ENCODE results near the gene ARMH3. TPM values are rescaled to one million over a fixed set of nuclear protein-coding genes. Genes with fewer than 3 reads are reported as not detected.
A peak's percentile ranks its signal among the peaks of the same experiment; 100 is the strongest.

The ARMH3 gene
- total RNA-seq, 5 donors from 2014 or later (not counting 1 experiment from before 2014, with no cell fraction given) = 26.4 to 30.0 (median 27.2) TPM

DNA sequence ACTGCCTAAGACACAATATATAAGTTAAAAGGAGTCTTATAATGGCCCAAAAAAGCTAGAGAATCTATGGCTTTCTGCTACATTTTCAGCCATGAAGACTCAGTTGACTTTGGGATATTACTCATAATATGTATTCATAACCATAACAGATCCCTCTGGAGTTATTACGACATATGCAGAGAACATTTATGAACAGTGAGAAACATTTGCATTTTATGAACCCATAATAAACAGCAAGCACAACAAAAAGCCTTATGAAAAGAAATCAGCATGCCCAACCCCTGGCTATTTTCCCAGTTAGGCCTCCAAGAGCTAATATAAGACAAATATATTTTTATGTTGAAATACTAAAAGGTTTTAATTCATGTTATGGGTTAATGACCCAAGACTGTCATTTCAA lies 52.4 kb downstream of the ARMH3 start:
- Mint-ChIP-seq H3K4me1 (peaks cover 11 to 23% (median 15%) of the 10 kb centered on the region in 3 donors), H3K36me3 (peaks cover 46% of the 10 kb centered on the region), H3K9me3 (no peaks in the 10 kb centered on the region), H3K4me3 (no peak overlapping the region), H3K27ac (no peak overlapping the region), H3K27me3 (no peaks in the 10 kb centered on the region)
- DNase-seq (no peak), ATAC-seq (replicated peaks in 1 of 4) (no peak)
- Histone ChIP-seq H3K4me3 (ENCODE audit: control insufficient read depth in 1 of 2, extremely low read depth in 1 of 2, low read length in 1 of 2) (no peak overlapping the region), H3K27ac (ENCODE audit: low read length) (no peak overlapping the region), H3K9me3 (no peaks in the 10 kb centered on the region), H3K4me1 (ENCODE audit: control insufficient read depth in 1 of 2, extremely low read depth in 1 of 2, insufficient read depth in 2 of 2, low read length in 2 of 2) (no peaks in the 10 kb centered on the region), H3K27me3 (replicated peaks in 1 of 2; ENCODE audit: control insufficient read depth in 2 of 2, extremely low read depth in 1 of 2, insufficient read depth in 2 of 2, low read length in 1 of 2) (no peaks in the 10 kb centered on the region), H3K36me3 (ENCODE audit: control insufficient read depth in 2 of 2, extremely low read depth in 1 of 2, insufficient read depth in 1 of 2, low read length in 1 of 2) (peaks cover 3 to 50% of the 10 kb centered on the region in 2 donors)
- no CpG with 5 or more reads among the region's 1 CpG for WGBS (ENCODE audit: insufficient coverage)
- POLR2A ChIA-PET = no interaction called here
- CTCF ChIA-PET = no interaction called here

DNA sequence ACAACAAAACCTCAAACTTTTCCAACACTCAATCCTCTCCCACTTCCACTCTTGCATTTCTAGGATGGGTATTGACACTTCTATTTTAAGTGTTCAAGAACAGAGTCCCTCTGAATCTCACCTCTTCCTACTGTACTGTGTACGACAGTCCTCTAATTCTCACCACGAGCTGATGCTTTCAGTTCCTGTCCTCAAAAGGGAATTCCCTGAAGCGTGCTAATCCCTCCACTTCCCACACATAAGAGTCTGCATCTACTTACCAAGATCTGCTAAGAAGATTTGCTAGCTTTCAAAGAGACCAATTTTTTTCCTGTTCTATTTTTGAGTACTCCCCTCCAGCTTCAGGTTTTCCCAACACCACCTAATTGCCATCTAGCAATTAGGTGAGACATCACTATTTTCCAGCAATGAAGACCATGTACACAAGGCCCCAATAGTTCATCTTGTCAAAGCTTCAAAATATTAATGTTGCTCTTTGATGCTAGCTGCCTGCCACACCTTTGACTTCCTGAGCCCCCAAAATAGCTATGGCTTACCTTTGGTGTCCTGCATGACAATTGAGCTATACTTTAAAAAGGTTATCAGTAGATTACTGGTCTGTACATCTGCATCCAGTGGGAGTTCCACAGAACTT lies 54.4 kb downstream of the ARMH3 start:
- no peak overlapping the region for H3K4me3 Mint-ChIP-seq
- H3K27ac Mint-ChIP-seq = peak overlapping the region; percentile 50 to 82
- POLR2A ChIA-PET = interaction anchor here in 1 of 2 donors (0.6 kb wide), 2 partner anchors 14 to 756 kb away, joined by 3 to 8 read pairs; no protein-coding TSS in a partner anchor
- H3K4me3 ChIP-seq (ENCODE audit: control insufficient read depth in 1 of 2, extremely low read depth in 1 of 2, low read length in 1 of 2) = no peak overlapping the region
- no peaks in the 10 kb centered on the region for H3K27me3 ChIP-seq (replicated peaks in 1 of 2; ENCODE audit: control insufficient read depth in 2 of 2, extremely low read depth in 1 of 2, insufficient read depth in 2 of 2, low read length in 1 of 2)
- H3K4me1 ChIP-seq (ENCODE audit: control insufficient read depth in 1 of 2, extremely low read depth in 1 of 2, insufficient read depth in 2 of 2, low read length in 2 of 2) = no peaks in the 10 kb centered on the region
- ATAC-seq (replicated peaks in 1 of 4) (no peak), DNase-seq (peak in 1 of 35 experiments; percentile 10)
- CTCF ChIA-PET = interaction anchor here (0.6 to 1.2 kb wide), 2 partner anchors 9 to 71 kb away, joined by 3 to 7 read pairs; no protein-coding TSS in a partner anchor
- peaks cover 11 to 24% (median 15%) of the 10 kb centered on the region in 3 donors for H3K4me1 Mint-ChIP-seq
- WGBS (ENCODE audit: insufficient coverage) = 22% methylated on average over 3 of the region's 3 CpGs
- H3K36me3 ChIP-seq (ENCODE audit: control insufficient read depth in 2 of 2, extremely low read depth in 1 of 2, insufficient read depth in 1 of 2, low read length in 1 of 2) = peaks cover 3 to 54% of the 10 kb centered on the region in 2 donors
- no peaks in the 10 kb centered on the region for H3K9me3 Mint-ChIP-seq
- H3K36me3 Mint-ChIP-seq = peaks cover 49% of the 10 kb centered on the region
- no peak overlapping the region for H3K27ac ChIP-seq (ENCODE audit: low read length)
- H3K9me3 ChIP-seq = no peaks in the 10 kb centered on the region
- H3K27me3 Mint-ChIP-seq = no peaks in the 10 kb centered on the region

DNA sequence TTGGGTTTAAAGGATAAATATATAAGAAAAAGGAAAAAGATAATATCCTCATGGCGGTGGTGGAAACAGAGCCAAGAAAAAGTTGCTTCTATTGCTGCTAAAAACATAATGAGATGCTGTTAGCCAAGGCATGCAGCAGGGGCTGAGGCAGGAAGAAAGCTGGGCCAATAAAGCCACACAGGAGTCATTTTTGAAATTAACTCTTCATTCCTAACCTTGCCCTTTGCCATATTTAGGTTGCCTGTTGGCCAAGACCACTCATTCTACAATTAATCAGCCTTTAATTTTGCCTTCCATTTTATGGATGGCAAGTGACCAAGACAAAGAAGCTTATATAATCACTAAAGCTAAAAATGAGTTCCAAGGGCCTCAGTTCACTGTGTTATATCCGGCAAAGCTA lies 58.2 kb downstream of the ARMH3 start:
- Histone ChIP-seq H3K9me3 (no peaks in the 10 kb centered on the region), H3K4me3 (ENCODE audit: control insufficient read depth in 1 of 2, extremely low read depth in 1 of 2, low read length in 1 of 2) (no peak overlapping the region), H3K36me3 (ENCODE audit: control insufficient read depth in 2 of 2, extremely low read depth in 1 of 2, insufficient read depth in 1 of 2, low read length in 1 of 2) (peaks cover 3 to 56% of the 10 kb centered on the region in 2 donors), H3K4me1 (ENCODE audit: control insufficient read depth in 1 of 2, extremely low read depth in 1 of 2, insufficient read depth in 2 of 2, low read length in 2 of 2) (no peaks in the 10 kb centered on the region), H3K27me3 (replicated peaks in 1 of 2; ENCODE audit: control insufficient read depth in 2 of 2, extremely low read depth in 1 of 2, insufficient read depth in 2 of 2, low read length in 1 of 2) (no peaks in the 10 kb centered on the region), H3K27ac (ENCODE audit: low read length) (no peak overlapping the region)
- H3K4me1 Mint-ChIP-seq = peaks cover 11 to 20% (median 13%) of the 10 kb centered on the region in 3 donors
- H3K27me3 Mint-ChIP-seq = no peaks in the 10 kb centered on the region
- WGBS (ENCODE audit: insufficient coverage) = no CpG with 5 or more reads among the region's 2 CpGs
- no peak overlapping the region for H3K27ac Mint-ChIP-seq
- H3K36me3 Mint-ChIP-seq = peaks cover 51% of the 10 kb centered on the region
- DNase-seq (no peak), ATAC-seq (replicated peaks in 1 of 4) (no peak)
- no peak overlapping the region for H3K4me3 Mint-ChIP-seq
- H3K9me3 Mint-ChIP-seq = no peaks in the 10 kb centered on the region
- CTCF ChIA-PET = interaction anchor here in 1 of 2 donors (1.0 kb wide), 1 partner anchor 12 kb away, joined by 5 read pairs; no protein-coding TSS in a partner anchor
- POLR2A ChIA-PET = interaction anchor here in 1 of 2 donors (0.6 kb wide), 1 partner anchor 77 kb away, joined by 3 read pairs; no protein-coding TSS in a partner anchor

DNA sequence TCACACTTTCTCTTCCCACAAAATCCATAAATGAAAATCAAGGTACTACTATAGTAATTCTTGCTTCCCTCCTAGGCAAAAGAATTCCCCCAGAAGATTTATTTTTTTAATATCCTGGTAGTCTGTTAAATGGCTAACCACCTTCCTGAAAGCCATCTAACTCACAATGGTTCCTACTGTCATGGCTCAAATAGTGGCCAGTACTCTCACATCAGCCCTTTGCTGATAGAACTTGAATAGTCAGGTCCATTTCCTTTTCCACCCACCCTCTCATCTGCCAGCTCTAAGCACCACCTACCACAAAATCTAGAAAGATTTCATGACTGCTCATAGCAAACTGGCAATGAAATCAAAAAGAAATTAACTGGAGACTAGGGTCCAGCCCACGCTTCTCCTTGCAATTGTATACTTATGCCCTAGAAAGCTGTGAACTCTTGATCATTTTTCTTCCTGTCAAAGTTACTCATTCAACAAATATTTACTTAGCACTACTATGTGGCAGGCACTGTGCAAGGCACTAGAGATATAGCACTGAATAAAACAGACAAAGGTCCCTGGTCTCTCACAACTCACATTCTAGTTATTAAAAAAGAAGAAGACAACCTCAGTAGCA lies 60.4 kb downstream of the ARMH3 start:
- CTCF ChIA-PET = interaction anchor here in 1 of 2 donors (1.0 to 1.3 kb wide), 2 partner anchors 12 to 14 kb away, joined by 3 to 4 read pairs; no protein-coding TSS in a partner anchor
- no peak overlapping the region for H3K27ac ChIP-seq (ENCODE audit: low read length)
- POLR2A ChIA-PET = interaction anchor here in 1 of 2 donors (0.8 kb wide), 1 partner anchor 97 kb away, joined by 3 read pairs; no protein-coding TSS in a partner anchor

DNA sequence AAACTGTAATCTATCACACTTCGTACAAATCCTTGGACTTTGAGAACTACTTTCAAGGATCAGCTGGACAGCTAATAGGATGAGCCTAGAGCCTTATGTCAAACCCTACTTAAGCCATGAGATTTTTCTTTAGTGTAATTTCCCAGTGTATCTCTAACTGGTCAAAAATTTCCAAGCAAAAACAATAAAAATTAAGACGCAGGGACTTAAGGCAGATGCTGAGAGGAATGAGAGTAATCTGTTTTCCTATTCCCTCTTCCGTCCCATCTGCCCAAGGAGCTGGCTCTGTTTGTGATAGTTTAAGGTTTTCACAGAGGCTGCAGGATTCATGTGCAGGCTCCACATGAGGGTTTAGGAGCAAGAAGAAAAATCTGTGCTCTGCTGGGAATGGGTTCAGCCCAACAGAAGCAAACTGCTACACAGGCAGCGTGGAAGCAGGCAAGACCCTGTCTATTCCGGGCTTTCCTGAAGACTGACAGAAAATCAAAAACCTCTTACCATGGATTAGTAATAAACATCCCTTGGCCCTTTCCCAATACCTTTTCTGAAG lies 62.2 kb downstream of the ARMH3 start:
- Mint-ChIP-seq H3K36me3 (peaks cover 66% of the 10 kb centered on the region), H3K4me1 (peaks cover 0 to 5% (median 0%) of the 10 kb centered on the region in 3 donors), H3K9me3 (no peaks in the 10 kb centered on the region), H3K27ac (no peak overlapping the region), H3K27me3 (no peaks in the 10 kb centered on the region), H3K4me3 (no peak overlapping the region)
- 100% methylated on average over 3 of the region's 5 CpGs for WGBS (ENCODE audit: insufficient coverage)
- no peaks in the 10 kb centered on the region for H3K4me1 ChIP-seq (ENCODE audit: control insufficient read depth in 1 of 2, extremely low read depth in 1 of 2, insufficient read depth in 2 of 2, low read length in 2 of 2)
- no peaks in the 10 kb centered on the region for H3K9me3 ChIP-seq
- H3K4me3 ChIP-seq (ENCODE audit: control insufficient read depth in 1 of 2, extremely low read depth in 1 of 2, low read length in 1 of 2) = no peak overlapping the region
- no peak overlapping the region for H3K27ac ChIP-seq (ENCODE audit: low read length)
- ChIA-PET CTCF (interaction anchor here (0.6 to 1.4 kb wide), 2 partner anchors 12 to 16 kb away, joined by 3 to 5 read pairs; no protein-coding TSS in a partner anchor), POLR2A (no interaction called here)
- no peaks in the 10 kb centered on the region for H3K27me3 ChIP-seq (replicated peaks in 1 of 2; ENCODE audit: control insufficient read depth in 2 of 2, extremely low read depth in 1 of 2, insufficient read depth in 2 of 2, low read length in 1 of 2)
- peaks cover 2 to 69% of the 10 kb centered on the region in 2 donors for H3K36me3 ChIP-seq (ENCODE audit: control insufficient read depth in 2 of 2, extremely low read depth in 1 of 2, insufficient read depth in 1 of 2, low read length in 1 of 2)
- DNase-seq (no peak), ATAC-seq (replicated peaks in 1 of 4) (no peak)

More for the DNA sequence above, 60.4 kb downstream of the ARMH3 start:
- Mint-ChIP-seq H3K4me1 (peaks cover 0 to 6% (median 1%) of the 10 kb centered on the region in 3 donors), H3K4me3 (no peak overlapping the region), H3K9me3 (no peaks in the 10 kb centered on the region), H3K27me3 (no peaks in the 10 kb centered on the region), H3K27ac (peak overlapping the region in 1 of 2 donors; percentile 5), H3K36me3 (peaks cover 59% of the 10 kb centered on the region)
- no peak for DNase-seq
- no peaks in the 10 kb centered on the region for H3K9me3 ChIP-seq
- H3K4me3 ChIP-seq (ENCODE audit: control insufficient read depth in 1 of 2, extremely low read depth in 1 of 2, low read length in 1 of 2) = no peak overlapping the region
- no peaks in the 10 kb centered on the region for H3K4me1 ChIP-seq (ENCODE audit: control insufficient read depth in 1 of 2, extremely low read depth in 1 of 2, insufficient read depth in 2 of 2, low read length in 2 of 2)
- H3K36me3 ChIP-seq (ENCODE audit: control insufficient read depth in 2 of 2, extremely low read depth in 1 of 2, insufficient read depth in 1 of 2, low read length in 1 of 2) = peaks cover 4 to 62% of the 10 kb centered on the region in 2 donors
- no CpG with 5 or more reads among the region's 1 CpG for WGBS (ENCODE audit: insufficient coverage)
- H3K27me3 ChIP-seq (replicated peaks in 1 of 2; ENCODE audit: control insufficient read depth in 2 of 2, extremely low read depth in 1 of 2, insufficient read depth in 2 of 2, low read length in 1 of 2) = no peaks in the 10 kb centered on the region
- ATAC-seq (replicated peaks in 1 of 4) = no peak

DNA sequence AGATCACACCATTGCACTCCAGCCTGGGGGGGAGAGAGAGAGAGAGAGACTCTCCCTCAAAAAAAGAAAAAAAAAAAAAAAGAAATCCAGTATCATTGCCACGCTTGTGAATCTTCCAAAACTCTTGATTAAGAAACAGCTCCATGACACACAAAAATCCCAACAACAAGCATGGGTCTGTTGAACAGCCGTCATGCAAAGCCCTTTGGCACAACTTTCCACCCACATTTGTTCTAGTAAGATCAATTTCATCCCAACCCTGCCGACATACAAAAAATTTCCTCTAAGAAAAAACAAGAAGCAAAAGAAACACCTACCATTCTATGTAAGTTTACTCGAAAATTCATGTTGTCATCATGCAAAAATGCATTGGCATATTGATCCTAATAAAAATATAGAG lies 62.8 kb downstream of the ARMH3 start:
- no peaks in the 10 kb centered on the region for H3K4me1 ChIP-seq (ENCODE audit: control insufficient read depth in 1 of 2, extremely low read depth in 1 of 2, insufficient read depth in 2 of 2, low read length in 2 of 2)
- ATAC-seq (replicated peaks in 1 of 4) (no peak), DNase-seq (no peak)
- H3K27me3 ChIP-seq (replicated peaks in 1 of 2; ENCODE audit: control insufficient read depth in 2 of 2, extremely low read depth in 1 of 2, insufficient read depth in 2 of 2, low read length in 1 of 2) = no peaks in the 10 kb centered on the region
- ChIA-PET CTCF (interaction anchor here in 1 of 2 donors (0.6 kb wide), 1 partner anchor 13 kb away, joined by 5 read pairs; no protein-coding TSS in a partner anchor), POLR2A (interaction anchor here in 1 of 2 donors (0.7 kb wide), 1 partner anchor 14 kb away, joined by 11 read pairs; no protein-coding TSS in a partner anchor)
- Mint-ChIP-seq H3K27me3 (no peaks in the 10 kb centered on the region), H3K4me3 (no peak overlapping the region), H3K27ac (no peak overlapping the region), H3K36me3 (peaks cover 61% of the 10 kb centered on the region), H3K9me3 (no peaks in the 10 kb centered on the region), H3K4me1 (peaks cover 0 to 2% (median 0%) of the 10 kb centered on the region in 3 donors)
- H3K27ac ChIP-seq (ENCODE audit: low read length) = no peak overlapping the region
- peaks cover 2 to 71% of the 10 kb centered on the region in 2 donors for H3K36me3 ChIP-seq (ENCODE audit: control insufficient read depth in 2 of 2, extremely low read depth in 1 of 2, insufficient read depth in 1 of 2, low read length in 1 of 2)
- no peak overlapping the region for H3K4me3 ChIP-seq (ENCODE audit: control insufficient read depth in 1 of 2, extremely low read depth in 1 of 2, low read length in 1 of 2)
- H3K9me3 ChIP-seq = no peaks in the 10 kb centered on the region
- 100% methylated on average over 1 of the region's 4 CpGs for WGBS (ENCODE audit: insufficient coverage)
